ENCODE data around the gene DNAI4.

DNA sequence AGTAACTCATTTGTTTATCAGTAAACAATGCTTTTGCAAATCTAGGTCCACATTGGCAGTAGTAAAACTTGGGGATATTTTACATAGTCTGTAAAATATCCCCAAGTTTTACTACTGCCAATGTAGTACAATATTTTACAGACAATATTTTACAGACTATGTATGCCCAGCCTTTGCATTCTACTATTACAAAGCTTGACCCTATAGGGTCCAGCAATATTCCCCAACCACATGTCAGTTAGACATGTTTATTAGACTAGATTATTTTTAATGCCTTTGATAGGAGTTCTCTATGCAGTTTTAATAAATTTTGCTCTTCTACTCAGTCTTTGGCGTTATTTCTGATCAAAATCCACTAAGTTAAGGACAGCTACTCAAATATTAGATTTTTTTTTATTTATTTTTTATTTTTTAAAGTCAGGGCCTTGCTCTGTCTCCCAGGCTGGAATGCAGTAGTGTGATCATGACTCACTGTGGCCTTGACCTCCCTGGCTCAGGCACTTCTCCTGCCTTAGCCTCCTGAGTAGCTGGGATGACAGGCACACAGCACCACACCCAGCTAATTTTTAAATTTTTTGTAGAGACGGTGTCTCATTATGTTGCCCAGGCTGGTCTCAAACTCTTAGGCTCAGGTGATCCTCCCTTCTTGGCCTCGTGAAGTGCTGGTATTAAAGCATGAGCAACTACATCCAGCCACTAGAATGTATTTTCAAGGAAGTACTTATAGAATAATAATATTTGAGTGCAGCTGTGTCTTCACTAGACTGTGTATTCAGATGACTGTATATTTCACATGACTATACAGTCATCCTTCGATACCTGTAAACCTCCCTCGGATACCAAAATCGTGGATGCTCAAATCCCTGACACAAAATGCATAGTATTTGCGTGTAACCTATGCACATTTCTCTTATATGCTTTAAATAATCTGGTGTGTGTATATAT lies 19.9 kb upstream of the DNAI4 start:
- TF ChIP-seq, protein P1, sequence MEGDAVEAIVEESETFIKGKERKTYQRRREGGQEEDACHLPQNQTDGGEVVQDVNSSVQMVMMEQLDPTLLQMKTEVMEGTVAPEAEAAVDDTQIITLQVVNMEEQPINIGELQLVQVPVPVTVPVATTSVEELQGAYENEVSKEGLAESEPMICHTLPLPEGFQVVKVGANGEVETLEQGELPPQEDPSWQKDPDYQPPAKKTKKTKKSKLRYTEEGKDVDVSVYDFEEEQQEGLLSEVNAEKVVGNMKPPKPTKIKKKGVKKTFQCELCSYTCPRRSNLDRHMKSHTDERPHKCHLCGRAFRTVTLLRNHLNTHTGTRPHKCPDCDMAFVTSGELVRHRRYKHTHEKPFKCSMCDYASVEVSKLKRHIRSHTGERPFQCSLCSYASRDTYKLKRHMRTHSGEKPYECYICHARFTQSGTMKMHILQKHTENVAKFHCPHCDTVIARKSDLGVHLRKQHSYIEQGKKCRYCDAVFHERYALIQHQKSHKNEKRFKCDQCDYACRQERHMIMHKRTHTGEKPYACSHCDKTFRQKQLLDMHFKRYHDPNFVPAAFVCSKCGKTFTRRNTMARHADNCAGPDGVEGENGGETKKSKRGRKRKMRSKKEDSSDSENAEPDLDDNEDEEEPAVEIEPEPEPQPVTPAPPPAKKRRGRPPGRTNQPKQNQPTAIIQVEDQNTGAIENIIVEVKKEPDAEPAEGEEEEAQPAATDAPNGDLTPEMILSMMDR (conservative IDR thresholded peaks at IDR 0.05; ENCODE audit: low read length) = no peak
- TF ChIP-seq EZH2phosphoT487 (IDR thresholded peaks at IDR 0.05; ENCODE audit: borderline replicate concordance, low read depth, low read length) = no peak
